Cardiac muscle cell (in vitro differentiated cells and primary cell): ENCODE data around the gene P4HTM. TPM values are rescaled to one million over a fixed set of nuclear protein-coding genes. Genes with fewer than 3 reads are reported as not detected.

Source experiments
- DNase-seq, 2 donors: peaks; one replicate each; pipeline versions ENCODE4 v3.0.0 to v3.0.0-alpha.2; 2010 to 2017; ENCODE audit warnings: low read depth in 1 of 2, low spot score in 1 of 2
- H3K27ac ChIP-seq: fragments of 200-600 bp; sonication (generic); 2 replicates; pipeline ENCODE4 v1.5.1; 2016
- H3K27me3 ChIP-seq: fragments of 200-600 bp; sonication (generic); 2 replicates; pipeline ENCODE4 v1.6.0; 2016; ENCODE audit warnings: control low read depth
- H3K36me3 ChIP-seq: fragments of 200-600 bp; sonication (generic); 2 replicates; pipeline ENCODE4 v1.5.1; 2016; ENCODE audit warnings: control low read depth
- H3K4me1 ChIP-seq: fragments of 200-600 bp; sonication (generic); 2 replicates; pipeline ENCODE4 v1.8.1; 2017; ENCODE audit warnings: low read depth, mild to moderate bottlenecking, mixed run types
- H3K4me3 ChIP-seq: fragments of 200-600 bp; sonication (generic); 2 replicates; pipeline ENCODE4 v1.5.1; 2016; ENCODE audit warnings: mild to moderate bottlenecking
- H3K9me3 ChIP-seq: fragments of 200-600 bp; sonication (generic); 2 replicates; pipeline ENCODE4 v1.5.1; 2017; ENCODE audit warnings: low read depth, mild to moderate bottlenecking, control low read depth
- polyA plus RNA-seq: library from polyadenylated mRNA; unstranded; fragments of >200 nt; fragmentation: Nextera tagmentation; extraction: Ambion mirVana; gene quantifications from 2 replicates; pipeline ENCODE4 v1.2.1, GENCODE V29; 2016
- total RNA-seq: library from RNA; depleted of rRNA; stranded (reverse); fragments of >200 nt; gene quantifications from 2 replicates; pipeline ENCODE4 v1.2.3, GENCODE V29; 2016
- TF ChIP-seq, protein P1 (sequence below): IDR thresholded peaks from 2 replicates; pipeline ENCODE4 v1.5.1; 2012; ENCODE audit warnings: low read depth, mild to moderate bottlenecking, low read length

The P4HTM gene
- total and polyA plus RNA-seq, 2 experiments from 2014 or later: 60.4 to 76.5 TPM

DNA sequence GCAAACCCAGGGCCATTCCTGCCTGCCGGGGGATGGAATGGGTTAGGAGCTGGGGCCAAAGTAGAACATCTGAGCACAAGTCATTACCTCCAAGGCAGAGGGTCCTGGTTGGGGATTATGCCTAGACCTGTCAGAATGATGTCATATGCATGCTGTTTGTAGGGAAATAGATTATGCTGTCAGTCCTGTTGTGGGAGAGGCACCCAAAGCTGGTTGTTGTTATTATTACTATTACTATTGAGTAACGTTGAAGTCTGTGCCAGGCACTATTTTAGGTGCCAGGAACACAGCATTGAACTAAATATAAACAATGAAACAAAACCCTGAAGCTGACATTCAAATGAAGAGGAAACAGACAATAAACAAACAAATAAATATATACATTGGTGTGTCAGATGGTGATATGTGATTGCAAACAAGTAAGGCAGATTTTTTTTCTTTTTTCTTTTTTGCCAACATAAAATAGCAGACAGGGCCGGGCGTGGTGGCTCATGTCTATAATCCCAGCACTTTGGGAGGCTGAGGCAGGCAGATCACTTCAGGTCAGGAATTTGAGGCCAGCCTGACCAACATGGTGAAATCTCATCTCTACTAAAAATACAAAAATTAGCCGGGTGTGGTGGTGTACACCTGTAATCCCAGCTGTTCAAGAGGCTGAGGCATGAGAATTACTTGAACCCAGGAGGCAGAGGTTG, 2.0 kb downstream of the P4HTM start:
- Histone ChIP-seq H3K27me3 (no peaks in the 10 kb centered on the region), H3K4me3 (no peak overlapping the region), H3K36me3 (peaks cover 3% of the 10 kb centered on the region), H3K27ac (no peak overlapping the region), H3K9me3 (no peaks in the 10 kb centered on the region), H3K4me1 (peaks cover 11% of the 10 kb centered on the region)
- DNase-seq: no peak
- TF ChIP-seq, protein P1, sequence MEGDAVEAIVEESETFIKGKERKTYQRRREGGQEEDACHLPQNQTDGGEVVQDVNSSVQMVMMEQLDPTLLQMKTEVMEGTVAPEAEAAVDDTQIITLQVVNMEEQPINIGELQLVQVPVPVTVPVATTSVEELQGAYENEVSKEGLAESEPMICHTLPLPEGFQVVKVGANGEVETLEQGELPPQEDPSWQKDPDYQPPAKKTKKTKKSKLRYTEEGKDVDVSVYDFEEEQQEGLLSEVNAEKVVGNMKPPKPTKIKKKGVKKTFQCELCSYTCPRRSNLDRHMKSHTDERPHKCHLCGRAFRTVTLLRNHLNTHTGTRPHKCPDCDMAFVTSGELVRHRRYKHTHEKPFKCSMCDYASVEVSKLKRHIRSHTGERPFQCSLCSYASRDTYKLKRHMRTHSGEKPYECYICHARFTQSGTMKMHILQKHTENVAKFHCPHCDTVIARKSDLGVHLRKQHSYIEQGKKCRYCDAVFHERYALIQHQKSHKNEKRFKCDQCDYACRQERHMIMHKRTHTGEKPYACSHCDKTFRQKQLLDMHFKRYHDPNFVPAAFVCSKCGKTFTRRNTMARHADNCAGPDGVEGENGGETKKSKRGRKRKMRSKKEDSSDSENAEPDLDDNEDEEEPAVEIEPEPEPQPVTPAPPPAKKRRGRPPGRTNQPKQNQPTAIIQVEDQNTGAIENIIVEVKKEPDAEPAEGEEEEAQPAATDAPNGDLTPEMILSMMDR: no peak

DNA sequence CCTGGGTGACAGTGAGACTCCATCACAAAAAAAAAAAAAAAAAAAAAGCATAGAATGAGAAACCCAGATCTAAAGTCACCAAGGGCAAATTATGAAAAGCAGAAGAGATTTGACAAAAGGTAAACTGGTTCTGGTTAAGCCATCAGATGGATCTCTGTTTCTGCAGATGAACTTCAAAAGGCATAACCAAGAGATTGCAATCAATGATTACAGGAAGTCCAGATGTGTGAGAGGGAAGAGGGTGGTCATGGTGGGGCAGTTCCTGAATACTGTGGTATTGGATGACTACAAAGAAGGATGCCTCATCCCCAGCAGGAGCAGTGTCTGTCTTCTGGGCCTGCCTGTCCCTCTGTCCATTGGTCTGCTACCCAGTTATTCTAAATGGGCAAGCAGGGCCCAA, 3.8 kb downstream of the P4HTM start:
- Histone ChIP-seq H3K36me3 (peaks cover 3% of the 10 kb centered on the region), H3K4me1 (peaks cover 10% of the 10 kb centered on the region), H3K9me3 (no peaks in the 10 kb centered on the region), H3K27ac (no peak overlapping the region), H3K4me3 (no peak overlapping the region), H3K27me3 (no peaks in the 10 kb centered on the region)
- TF ChIP-seq, protein P1: no peak
- DNase-seq: no peak

DNA sequence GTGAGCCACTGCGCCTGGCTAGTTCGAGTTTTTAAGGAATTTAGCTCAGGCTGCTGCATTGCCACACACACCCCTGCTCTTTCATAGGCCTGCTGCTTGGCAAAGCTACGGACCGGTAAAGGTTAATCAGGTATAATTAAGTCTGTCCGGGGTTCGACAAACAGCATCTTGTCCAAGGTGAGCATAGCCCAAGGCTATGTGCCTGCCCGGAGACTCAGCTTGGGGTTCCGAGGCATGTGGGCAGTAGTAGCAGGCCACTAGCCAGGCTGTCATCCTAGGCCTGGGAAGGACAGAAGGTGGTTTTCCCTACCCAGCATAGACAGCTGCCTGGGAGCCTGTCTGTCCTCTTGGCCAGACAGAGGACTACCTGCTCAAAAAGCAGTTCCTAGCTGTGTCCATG, 6.6 kb downstream of the P4HTM start:
- H3K27me3 ChIP-seq: no peaks in the 10 kb centered on the region
- H3K4me1 ChIP-seq: no peaks in the 10 kb centered on the region
- no peaks in the 10 kb centered on the region for H3K9me3 ChIP-seq
- H3K36me3 ChIP-seq: peaks cover 3% of the 10 kb centered on the region
- TF ChIP-seq, protein P1: no peak
- no peak overlapping the region for H3K4me3 ChIP-seq
- no peak overlapping the region for H3K27ac ChIP-seq
- DNase-seq: no peak

DNA sequence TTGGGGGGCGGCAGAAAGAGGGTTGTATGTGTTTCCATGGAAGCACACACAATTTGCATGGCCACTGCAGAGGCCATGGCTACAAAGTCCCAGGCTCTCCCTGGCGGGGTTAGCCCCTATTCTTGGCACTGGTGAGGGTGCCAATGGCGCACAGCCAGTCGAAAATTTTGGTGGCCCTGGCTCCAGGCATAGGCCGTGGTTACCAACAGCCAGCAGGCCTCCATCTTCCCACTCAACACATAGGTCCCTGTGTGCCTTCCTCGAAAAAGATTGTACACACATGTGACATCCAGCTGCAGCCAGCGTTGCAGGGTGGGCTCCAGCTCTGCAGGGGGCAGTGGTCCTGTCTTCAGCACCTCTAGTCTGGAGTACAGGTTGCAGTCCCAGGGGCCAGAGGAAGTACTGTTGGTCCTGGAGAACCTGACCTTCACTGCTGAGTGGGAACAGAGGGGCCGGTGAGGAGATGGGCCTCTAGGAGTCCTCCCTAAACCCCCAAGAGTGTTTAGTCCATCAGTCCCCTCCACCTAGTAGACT, 7.1 kb downstream of the P4HTM start:
- Histone ChIP-seq H3K9me3 (no peaks in the 10 kb centered on the region), H3K27me3 (no peaks in the 10 kb centered on the region), H3K36me3 (peaks cover 3% of the 10 kb centered on the region), H3K27ac (no peak overlapping the region), H3K4me3 (no peak overlapping the region), H3K4me1 (no peaks in the 10 kb centered on the region)
- DNase-seq: no peak
- TF ChIP-seq, protein P1: no peak

DNA sequence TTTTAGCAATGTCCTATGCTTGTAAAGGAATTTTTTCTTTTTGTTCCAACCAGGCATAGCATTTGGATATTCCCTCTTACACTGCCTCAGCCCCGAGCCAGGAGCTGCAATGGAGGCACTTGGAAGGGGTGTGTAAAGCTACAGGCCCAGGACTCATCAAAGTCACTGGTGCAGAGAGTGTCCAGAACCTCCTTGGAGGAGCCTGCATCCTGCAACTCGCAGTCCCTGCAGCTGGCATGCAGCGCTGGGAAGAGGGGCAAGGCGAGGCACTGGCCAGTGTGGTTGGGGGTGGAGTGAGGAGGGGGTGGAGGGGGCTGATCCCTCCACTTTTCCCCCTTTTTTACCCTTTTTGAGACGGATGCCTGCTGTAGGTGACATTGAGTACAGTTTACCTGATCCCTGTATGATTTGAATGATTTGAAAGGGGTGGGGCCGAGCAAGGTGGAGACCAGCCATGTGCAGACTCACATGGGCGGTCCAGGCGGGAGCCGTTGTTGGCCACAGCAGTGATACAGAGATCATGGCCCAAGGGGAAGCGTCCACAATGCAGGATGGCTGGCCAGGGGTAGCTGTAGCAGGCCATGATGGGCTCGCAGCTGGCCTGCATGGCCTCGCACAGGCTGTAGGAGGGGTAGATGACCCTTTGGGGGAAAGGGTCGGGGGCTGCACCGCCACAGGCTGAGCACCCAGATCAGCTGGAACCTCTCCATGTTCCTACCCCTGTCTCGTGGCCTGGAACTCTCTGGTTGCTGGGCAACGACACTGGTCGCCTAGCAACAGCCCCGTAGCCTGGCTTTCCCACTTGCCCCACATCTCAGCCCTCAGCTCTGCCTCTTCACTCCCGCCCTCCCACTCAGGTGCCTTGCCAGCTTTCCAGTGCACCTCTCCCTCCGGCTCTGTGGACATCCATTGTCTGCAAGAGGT, 7.9 kb downstream of the P4HTM start:
- no peak for DNase-seq
- Histone ChIP-seq H3K36me3 (peaks cover 3% of the 10 kb centered on the region), H3K4me3 (no peak overlapping the region), H3K4me1 (no peaks in the 10 kb centered on the region), H3K27ac (no peak overlapping the region), H3K27me3 (no peaks in the 10 kb centered on the region), H3K9me3 (no peaks in the 10 kb centered on the region)
- TF ChIP-seq, protein P1: no peak
